Measurements from ENCODE around the gene ROR2. TPM values are rescaled to one million over a fixed set of nuclear protein-coding genes. Genes with fewer than 3 reads are reported as not detected.

ROR2 gene
- total and polyA plus RNA-seq, 2 experiments from 2014 or later, result 8.1 to 18.8 TPM

GRCh38 chr9:91771027-91771426, 179.0 kb downstream of the ROR2 start:
- H2AFZ ChIP-seq, result no peak overlapping the region

GRCh38 chr9:91770229-91770628, 179.8 kb downstream of the ROR2 start:
- DNase-seq (ENCODE audit: low spot score) (no peak), ATAC-seq (no peak)
- H3K36me3 ChIP-seq (ENCODE audit: insufficient read depth), result no peaks in the 10 kb centered on the region
- no peaks in the 10 kb centered on the region; the same call in 1 of the 2 replicates for H4K20me1 ChIP-seq (replicated peaks; ENCODE audit: insufficient read depth)
- H3K4me1 ChIP-seq (ENCODE audit: insufficient read depth), result peaks cover 7% of the 10 kb centered on the region
- Mint-ChIP-seq H3K36me3 (ENCODE audit: low read depth) (no peaks in the 10 kb centered on the region), H3K4me1 (peaks cover 21% of the 10 kb centered on the region), H3K4me3 (no peak overlapping the region), H3K9me3 (peaks cover 1% of the 10 kb centered on the region; the same call in 2 of the 3 replicates), H3K27ac (no peak overlapping the region), H3K27me3 (ENCODE audit: insufficient read depth, low read depth, poor library complexity) (peaks cover 13% of the 10 kb centered on the region)
- no peak overlapping the region for H3K4me3 ChIP-seq
- no peak overlapping the region for H2AFZ ChIP-seq
- H3K4me2 ChIP-seq, result no peak overlapping the region
- H3F3A ChIP-seq (replicated peaks; ENCODE audit: low read depth), result no peaks in the 10 kb centered on the region
- peaks cover 2% of the 10 kb centered on the region; the same call in 1 of the 2 replicates for H3K9me2 ChIP-seq (ENCODE audit: insufficient read depth)
- H3K27ac ChIP-seq (ENCODE audit: low read depth), result no peak overlapping the region
- H3K27me3 ChIP-seq (ENCODE audit: insufficient read depth), result no peaks in the 10 kb centered on the region
- TF ChIP-seq POLR2AphosphoS5 (IDR thresholded peaks at IDR 0.05; ENCODE audit: low read depth) (no peak), CREB1 (CRISPR knock-in tag; IDR thresholded peaks at IDR 0.05; ENCODE audit: low read depth) (no peak), CTCF (conservative IDR thresholded peaks at IDR 0.05; ENCODE audit: low read depth in 2 of 2) (no peak), ZNF114 (CRISPR knock-in tag; IDR thresholded peaks at IDR 0.05) (no peak), STAT1 (IDR thresholded peaks at IDR 0.05; ENCODE audit: unreplicated experiment) (no peak), ZNF462 (CRISPR knock-in tag; IDR thresholded peaks at IDR 0.05) (no peak), EZH2 (IDR thresholded peaks at IDR 0.05; ENCODE audit: low read depth, unreplicated experiment) (no peak), ZNF331 (CRISPR knock-in tag; IDR thresholded peaks at IDR 0.05; ENCODE audit: low read depth) (no peak)
- H3K79me2 ChIP-seq (replicated peaks; ENCODE audit: insufficient read depth), result no peaks in the 10 kb centered on the region

More at GRCh38 chr9:91771027-91771426, 179.0 kb downstream of the ROR2 start:
- no peak overlapping the region for H3K27ac ChIP-seq (ENCODE audit: low read depth)
- Mint-ChIP-seq H3K4me1 (peaks cover 25% of the 10 kb centered on the region), H3K36me3 (ENCODE audit: low read depth) (no peaks in the 10 kb centered on the region), H3K4me3 (no peak overlapping the region), H3K9me3 (no peaks in the 10 kb centered on the region; the same call in 2 of the 3 replicates), H3K27me3 (ENCODE audit: insufficient read depth, low read depth, poor library complexity) (peaks cover 13% of the 10 kb centered on the region), H3K27ac (no peak overlapping the region)
- peak; percentile 61 for DNase-seq (ENCODE audit: low spot score)
- no peaks in the 10 kb centered on the region; the same call in 1 of the 2 replicates for H4K20me1 ChIP-seq (replicated peaks; ENCODE audit: insufficient read depth)
- H3K9me2 ChIP-seq (ENCODE audit: insufficient read depth), result no peaks in the 10 kb centered on the region
- H3K36me3 ChIP-seq (ENCODE audit: insufficient read depth), result no peaks in the 10 kb centered on the region
- H3K4me2 ChIP-seq, result no peak overlapping the region
- ATAC-seq, result peak; percentile 63
- no peaks in the 10 kb centered on the region for H3F3A ChIP-seq (replicated peaks; ENCODE audit: low read depth)
- H3K4me1 ChIP-seq (ENCODE audit: insufficient read depth), result peaks cover 11% of the 10 kb centered on the region
- H3K4me3 ChIP-seq, result no peak overlapping the region
- no peaks in the 10 kb centered on the region for H3K79me2 ChIP-seq (replicated peaks; ENCODE audit: insufficient read depth)
- no peak for TF ChIP-seq NANOG (IDR thresholded peaks at IDR 0.05; ENCODE audit: borderline replicate concordance)
- TF ChIP-seq CTCF (conservative IDR thresholded peaks at IDR 0.05; ENCODE audit: low read depth in 2 of 2), result peak; percentile 29 to 42; a peak in 3 of 4 replicates
- no peaks in the 10 kb centered on the region for H3K27me3 ChIP-seq (ENCODE audit: insufficient read depth)

Measured in GM23338 (cell line).